HEK293T (cell line): Measurements from ENCODE around the gene ULBP1.

Experiments
- ELF4 ChIP-seq: fragments of 450-650 bp; IDR thresholded peaks from 2 replicates; pipeline ENCODE4 v1.6.1; 2017; ENCODE audit warnings: antibody characterized with exemption
- FOXM1 ChIP-seq: fragments of 450-650 bp; IDR thresholded peaks from 2 replicates; pipeline ENCODE4 v1.6.1; 2017; ENCODE audit warnings: mild to moderate bottlenecking, borderline replicate concordance
- L3MBTL2 ChIP-seq: fragments of 450-650 bp; conservative IDR thresholded peaks from 2 replicates; pipeline ENCODE4 v1.6.1; 2016; ENCODE audit warnings: mild to moderate bottlenecking
- SP1 ChIP-seq: fragments of 450-650 bp; IDR thresholded peaks from 2 replicates; pipeline ENCODE4 v1.6.1; 2017
- TARDBP ChIP-seq: fragments of 450-650 bp; IDR thresholded peaks from 2 replicates; pipeline ENCODE4 v1.6.1; 2016

DNA sequence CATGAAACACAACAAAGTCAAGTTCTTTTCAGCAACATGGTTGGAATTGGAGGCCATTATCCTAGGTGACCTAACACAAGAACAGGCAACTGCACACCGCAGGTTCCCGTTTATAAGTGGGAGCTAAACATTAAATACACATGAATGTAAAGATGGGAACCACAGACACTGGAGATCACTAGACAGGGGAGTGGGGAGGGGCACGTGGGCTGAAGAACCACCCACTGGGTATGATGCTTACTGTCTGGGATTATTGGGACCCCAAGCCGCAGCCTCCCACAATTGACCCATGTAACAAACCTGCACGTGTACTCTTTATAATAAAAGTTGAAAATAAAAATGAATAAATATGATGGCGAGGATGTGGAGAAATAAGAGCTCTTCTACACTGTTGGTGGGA is 32.2 kb upstream of the ULBP1 start:
- no peak for TF ChIP-seq SP1
- TF ChIP-seq L3MBTL2 = no peak
- TF ChIP-seq ELF4 = no peak
- TF ChIP-seq TARDBP = no peak
- TF ChIP-seq FOXM1 = no peak
